HG02943 (cell line): ENCODE measurements around the gene TLL2.
"Not testable (repeated sequence)": the region's sequence is repeated elsewhere in the genome, so short reads cannot be mapped to it uniquely, and the experiment has no call there.

Source experiments
- ATAC-seq: cut with Tn5 transposase; IDR thresholded peaks from one replicate; pipeline ENCODE4 v1.9.1; 2021; ENCODE audit warnings: mild to moderate bottlenecking, low read depth, moderate library complexity; ENCODE audit not compliant: unreplicated experiment

The TLL2 gene

DNA sequence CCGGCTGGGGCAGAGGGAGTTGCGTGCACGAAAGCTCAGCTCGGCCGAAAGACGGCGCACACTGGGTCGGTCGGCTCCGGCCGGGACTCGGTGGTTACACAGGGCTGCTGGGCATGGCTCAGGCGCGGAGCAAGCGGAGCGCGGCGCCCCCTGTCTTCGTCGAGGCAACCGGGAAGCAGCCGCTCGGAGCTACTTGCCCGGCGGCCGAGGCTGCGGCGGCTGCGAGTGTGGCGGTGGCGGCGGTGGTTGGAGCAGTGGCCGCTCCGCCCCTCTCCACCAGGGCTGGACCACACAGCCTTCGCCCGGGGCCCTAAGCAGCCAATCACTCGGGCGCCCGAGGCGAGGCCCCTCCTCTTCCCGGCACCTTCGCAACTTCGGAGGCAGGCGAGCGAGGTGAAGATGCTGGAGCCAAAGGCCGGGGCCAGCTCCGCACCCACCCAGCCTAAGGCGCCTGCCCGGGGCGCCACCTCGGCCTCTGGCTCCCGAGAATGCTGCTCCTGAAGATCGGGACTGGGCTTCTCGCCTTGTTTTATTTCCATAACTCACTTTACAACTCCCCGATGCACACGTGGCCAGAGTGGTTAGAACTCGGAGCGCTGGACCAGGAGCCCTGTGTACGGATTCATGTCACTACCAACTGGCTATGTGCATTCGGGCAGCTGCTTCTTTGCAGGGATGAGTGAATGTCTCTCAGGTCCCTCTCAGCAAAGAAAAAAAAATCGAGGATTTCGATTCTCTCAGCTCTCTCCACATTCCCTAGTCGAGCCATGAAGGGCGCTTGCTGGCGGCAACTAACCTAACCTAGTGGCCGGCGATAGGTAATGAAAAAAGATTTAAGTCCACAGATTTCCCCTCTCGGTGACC is at the start of gene TLL2:
TSS of gene TLL2 (minus strand) at position 229 of the 864 bp plus-strand sequence. CDS start 241 bp downstream, outside the sequence.
- ATAC-seq, result peak; percentile 76

DNA sequence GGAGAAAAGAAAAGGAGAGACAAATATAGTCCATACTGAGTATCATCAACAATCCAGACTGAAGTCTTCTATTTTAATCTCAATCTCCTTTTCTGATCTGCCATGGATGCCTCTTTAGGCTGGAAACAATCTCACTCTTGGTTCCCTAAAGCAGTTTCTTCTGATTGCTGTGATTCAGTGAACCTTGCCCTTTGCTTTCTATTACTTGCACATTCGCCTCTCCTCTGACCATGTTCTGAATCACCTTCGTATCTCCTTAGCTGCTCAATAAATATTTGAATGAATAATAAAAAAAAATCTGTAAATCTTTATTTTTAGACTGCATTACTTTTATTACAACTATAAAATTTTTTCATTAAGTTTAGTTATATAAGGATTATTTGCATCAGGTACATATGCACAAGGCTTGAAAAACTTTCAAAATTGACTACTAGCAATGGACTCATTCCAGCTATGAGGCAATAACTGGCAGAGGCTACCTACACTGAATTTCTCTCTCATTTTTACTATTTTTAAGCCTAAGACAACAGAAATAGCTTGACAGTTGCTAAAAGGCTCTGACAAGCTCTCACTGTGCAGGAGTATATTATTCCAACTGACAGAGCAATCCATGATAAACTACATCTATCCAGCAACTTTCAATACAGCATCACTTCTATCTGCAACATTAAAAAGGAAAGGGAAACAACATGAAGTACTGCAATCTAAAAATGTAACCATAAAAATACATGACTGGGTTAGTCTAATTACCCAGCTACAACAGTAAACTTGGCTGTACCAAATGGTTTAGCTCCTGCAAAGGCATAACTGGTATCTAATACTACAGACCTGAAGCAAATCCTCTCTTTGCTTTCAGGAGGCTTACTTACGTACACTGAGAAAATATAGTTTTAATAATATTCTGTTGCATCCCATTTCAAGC is 47.5 kb upstream of the TLL2 start:
- ATAC-seq, result no peak

DNA sequence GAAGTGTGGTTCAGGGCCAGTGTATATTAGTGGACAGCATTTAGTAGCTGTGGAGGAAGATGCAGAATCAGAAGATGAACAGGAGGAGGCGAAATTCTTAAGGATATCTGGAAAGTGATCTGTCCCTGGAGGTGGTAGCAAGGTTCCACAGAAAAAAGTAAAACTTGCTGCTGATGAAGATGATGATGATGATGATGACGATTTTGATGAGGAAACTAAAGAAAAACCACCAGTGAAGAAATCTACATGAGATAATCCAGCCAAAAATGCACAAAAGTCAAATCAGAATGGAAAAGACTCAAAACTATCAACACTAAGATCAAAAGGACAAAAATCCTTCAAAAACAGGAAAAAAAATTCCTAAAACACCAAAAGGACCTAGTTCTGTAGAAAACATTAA is 46.8 kb upstream of the TLL2 start:
- ATAC-seq, result no peak

DNA sequence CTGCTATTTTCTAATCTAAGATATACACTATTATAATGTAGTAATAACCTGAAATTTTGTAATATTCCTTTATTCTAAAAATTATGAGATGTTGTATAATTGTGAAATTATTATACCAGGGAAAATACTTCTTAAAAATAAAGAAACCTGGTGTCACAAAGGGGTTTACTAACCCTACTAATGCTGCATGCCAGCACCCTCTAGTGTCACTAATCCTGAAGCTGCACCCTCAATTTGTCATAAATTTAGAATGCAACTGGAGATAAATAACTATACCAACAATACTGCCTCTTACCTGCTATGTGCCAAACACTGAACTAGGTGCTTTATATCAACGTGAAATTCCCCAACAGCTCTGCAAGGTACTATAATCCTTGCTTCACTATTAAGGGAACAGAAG is 42.3 kb upstream of the TLL2 start:
- no peak for ATAC-seq

DNA sequence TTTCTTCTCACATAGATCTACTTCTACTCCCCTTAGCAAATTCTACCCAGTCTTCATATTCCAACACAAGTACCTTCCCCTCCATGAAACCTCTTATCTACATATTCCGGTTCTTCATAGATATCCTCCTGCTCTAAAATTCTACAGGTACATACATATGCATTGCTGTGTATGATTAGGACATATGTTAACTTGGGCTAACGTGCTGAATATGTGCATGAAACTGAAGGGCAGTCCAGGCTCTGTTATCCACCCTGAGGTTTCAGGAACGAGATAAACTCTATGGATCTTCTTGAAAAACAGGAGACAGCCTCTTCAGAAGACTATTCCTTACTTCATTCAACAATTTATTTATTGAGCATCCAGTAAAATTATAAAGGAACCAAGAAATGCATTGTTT is 41.6 kb upstream of the TLL2 start:
- ATAC-seq, result no peak

DNA sequence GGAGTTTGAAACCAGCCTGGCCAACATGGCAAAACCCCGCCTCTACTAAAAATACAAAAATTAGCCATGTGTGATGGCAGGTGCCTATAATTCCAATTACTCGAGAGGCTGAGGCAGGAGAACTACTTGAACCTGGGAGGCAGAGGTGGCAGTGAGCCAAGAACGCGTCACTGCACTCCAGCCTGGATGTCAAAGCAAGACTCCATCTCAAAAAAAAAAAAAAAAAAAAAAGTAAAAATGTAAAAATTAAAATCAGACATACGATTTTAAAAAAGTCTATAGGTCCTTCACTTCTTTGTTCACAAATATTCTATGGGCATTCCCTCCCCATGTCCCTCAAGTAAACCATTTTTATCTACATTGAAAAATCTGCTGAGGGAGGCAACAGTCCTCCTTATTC is 34.9 kb upstream of the TLL2 start:
- ATAC-seq, result no peak

DNA sequence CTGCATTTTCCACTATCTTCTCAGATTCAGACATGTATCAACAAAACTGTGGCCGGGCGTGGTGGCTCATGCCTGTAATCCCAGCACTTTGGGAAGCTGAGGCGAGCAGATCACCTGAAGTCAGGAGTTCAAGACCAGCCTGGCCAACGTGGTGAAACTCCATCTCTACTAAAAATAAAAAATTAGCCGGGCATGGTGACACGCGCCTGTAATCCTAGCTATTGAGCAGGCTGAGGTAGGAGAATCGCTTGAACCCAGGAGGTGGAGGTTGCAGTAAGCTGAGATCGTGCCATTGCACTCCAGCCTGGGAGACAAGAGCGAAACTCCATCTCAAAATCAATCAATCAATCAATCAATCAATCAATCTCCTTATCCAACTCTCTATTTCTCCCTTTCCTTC is 31.8 kb upstream of the TLL2 start:
- ATAC-seq, result not testable (repeated sequence)

DNA sequence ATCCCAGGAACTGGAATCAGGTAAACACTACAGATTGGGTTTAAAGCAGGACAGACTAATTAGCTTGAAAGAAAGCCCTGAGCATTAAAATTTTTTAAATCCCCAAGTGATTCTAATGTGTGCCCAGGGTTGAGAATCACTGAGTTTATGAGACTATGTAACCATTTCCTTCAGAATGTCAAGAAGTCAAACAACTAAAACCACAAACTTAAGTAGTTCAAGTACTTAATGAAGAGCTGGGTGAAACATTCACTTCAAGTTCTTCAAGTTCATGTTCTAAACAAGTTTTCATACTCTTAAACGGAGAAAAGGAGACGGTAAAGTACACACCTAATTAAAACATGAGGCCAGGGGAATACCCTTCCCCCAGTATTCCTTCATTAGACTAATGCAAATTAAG is 28.2 kb upstream of the TLL2 start:
- no peak for ATAC-seq

DNA sequence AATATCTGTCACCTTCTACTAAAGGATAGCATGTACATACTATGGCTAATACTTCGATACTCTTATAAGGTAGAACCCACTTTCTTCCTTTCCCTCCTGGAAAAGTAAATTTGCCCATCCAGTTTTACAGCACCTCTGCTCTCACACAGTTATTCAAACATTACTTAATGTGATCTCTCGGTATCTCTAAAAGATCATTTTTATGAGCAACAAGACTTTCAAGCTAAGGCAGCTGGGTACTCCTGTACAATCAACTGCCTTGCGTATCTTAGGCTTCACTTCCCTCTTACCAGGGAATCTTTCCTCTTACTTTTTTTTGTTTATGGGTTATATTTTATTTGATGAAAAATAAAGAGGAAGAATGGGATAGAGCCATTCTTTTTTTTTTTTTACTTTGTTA is 26.5 kb upstream of the TLL2 start:
- no peak for ATAC-seq

DNA sequence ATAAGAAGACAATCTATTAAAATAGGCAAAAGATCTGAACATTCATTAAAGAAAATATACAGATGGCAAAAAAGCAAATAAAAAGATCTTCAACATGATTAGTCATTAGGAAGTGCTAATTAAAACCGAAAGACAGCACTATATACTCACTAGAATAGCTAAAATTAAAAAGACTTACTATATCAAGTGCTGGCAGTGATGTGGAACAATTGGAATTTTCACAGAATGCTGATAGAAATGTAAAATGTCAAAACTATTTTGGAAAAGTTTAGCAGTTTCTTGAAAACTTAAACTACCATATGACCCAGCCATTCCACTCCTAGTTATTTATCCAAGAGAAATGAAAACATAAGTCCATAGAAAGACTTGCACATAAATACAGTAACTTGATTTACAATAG is 25.0 kb upstream of the TLL2 start:
- ATAC-seq, result no peak

DNA sequence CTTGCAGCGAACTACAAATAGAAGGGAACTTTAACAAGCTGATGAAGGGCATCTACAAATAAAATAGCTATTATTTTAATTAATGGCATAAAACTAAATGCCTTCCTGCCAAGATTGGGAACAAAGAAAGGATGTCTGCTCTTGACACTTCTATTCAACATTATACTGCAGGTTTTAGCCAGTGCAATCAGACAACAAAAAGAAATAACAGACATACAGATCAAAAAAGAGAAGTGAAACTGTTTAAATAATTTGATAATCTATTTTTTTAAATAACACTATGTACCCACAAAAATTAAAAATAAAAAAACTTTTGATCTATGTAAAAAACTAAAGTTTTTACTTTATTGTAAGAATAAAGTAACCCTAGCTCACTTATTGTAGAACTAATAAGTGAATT is 22.4 kb upstream of the TLL2 start:
- ATAC-seq, result no peak

DNA sequence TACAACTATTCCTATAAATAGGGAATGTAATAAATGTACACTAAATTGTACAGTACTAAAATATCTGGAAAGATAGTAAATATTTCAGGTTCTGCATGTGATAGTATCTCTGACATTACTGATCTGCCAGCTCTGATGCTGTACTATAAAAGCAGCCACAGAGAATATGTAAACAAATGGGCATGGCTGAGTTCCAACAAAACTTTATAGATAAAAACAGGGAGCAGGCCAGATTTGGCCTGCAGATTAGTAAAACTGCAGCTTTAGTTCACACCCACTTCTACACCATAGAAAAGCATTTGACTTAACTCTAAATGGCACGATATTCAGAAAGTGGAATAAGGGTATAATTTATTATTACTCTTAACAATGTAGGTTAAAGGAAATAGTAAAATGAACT is 18.8 kb upstream of the TLL2 start:
- ATAC-seq, result no peak

DNA sequence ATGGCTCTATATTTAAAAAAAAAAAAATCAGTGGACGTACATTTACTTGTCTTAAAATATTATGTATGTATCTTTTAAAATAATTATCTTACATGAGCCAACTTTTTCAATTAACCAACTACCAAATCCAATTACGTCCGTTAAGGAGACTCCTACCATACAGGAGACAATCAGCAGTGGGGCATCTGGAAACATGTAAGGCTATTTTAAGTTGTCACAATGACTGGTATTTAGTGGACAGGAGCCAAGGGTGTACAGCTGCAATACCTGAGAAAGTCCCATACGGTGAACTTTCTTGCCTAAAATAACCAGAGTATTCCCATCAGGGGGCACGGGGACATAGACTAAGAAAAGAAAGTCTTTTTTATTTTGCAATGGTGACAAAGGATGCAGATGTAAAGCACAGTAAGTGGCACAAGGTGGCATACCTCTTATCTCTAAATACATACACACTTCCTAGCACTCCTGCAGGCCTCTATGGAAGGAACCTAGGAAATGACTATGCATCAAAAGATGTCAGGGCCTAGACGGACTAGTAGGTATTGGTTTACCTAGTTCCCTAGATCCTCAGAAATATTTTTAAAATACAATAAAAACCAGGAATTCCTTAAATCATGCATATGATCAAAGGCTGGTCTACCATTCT is 16.0 kb upstream of the TLL2 start:
- no peak for ATAC-seq

DNA sequence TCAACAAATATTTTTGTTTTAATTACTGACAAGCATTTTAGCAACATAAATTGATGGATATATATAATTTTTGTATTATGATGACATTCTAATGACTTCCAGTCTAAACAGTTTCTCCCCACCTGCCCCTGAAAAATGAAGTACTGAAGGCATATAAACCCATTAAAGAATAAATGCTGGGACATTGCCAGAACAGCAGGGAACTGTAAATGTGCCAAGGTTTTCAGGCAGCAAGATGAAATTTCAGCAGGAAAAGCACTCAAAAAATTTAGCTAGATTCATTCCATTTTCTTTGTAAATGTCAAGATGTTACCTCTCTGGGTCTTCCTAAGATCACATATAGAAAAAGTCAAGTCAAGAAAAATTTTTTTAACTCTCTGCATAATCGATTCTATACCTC is 11.0 kb upstream of the TLL2 start:
- no peak for ATAC-seq

DNA sequence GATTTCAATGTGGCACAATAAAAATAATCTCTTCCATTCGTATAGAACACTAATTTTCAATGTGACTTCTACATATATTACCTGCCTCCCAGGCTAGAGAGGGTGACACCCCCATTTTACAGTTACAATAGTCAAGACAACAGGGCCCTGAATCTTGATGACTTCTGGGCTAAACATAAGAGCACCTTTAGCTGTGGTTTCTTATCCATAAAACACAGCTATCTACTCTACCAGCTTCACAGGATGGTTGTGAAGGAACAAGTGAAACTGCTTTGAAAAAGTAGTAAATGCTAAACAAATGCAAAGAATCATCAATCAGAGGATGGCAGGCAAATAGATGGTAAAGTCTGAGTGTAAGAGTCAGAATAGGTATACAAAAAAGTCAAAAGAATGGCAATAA is 3.6 kb upstream of the TLL2 start:
- no peak for ATAC-seq

DNA sequence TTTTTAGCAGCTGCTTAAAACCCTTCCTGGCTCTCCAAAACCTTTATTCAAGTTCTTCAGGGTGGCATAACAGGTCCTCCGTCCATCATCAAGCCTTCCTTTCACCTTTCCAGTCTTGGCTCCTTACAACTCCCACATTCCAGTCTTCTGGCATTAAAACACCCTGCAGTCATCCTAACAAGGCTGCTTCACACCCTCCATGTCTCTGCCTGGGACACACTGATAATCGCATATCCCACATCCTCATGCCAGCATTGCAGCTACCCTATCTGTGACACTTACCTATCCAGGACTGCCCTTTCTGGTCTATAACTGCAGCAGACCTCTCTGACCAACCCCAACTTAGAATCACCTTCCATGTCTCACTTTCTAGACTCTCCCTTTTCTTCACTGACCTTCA is 2.6 kb upstream of the TLL2 start:
- ATAC-seq, result no peak

DNA sequence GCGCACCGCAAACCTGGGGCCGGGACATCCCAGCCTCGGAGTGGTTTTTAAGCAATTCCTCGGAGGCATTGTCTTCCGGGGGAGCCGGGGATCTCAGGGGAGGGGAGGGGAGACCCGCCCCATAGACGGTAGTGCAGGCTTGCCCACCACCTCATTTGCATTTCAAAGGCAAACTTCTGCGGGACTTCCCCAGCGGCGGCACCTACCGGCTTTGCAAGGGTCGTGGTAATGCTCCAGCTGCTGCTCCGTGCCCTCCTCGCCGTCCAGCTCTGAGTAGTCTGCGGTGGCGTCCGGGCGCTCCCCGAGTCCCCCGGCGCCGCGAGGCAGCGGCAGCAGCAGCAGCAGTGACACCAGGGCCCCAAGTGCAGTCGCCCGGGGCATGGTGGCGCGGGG is 425 bp downstream of the TLL2 start:
- ATAC-seq, result no peak

DNA sequence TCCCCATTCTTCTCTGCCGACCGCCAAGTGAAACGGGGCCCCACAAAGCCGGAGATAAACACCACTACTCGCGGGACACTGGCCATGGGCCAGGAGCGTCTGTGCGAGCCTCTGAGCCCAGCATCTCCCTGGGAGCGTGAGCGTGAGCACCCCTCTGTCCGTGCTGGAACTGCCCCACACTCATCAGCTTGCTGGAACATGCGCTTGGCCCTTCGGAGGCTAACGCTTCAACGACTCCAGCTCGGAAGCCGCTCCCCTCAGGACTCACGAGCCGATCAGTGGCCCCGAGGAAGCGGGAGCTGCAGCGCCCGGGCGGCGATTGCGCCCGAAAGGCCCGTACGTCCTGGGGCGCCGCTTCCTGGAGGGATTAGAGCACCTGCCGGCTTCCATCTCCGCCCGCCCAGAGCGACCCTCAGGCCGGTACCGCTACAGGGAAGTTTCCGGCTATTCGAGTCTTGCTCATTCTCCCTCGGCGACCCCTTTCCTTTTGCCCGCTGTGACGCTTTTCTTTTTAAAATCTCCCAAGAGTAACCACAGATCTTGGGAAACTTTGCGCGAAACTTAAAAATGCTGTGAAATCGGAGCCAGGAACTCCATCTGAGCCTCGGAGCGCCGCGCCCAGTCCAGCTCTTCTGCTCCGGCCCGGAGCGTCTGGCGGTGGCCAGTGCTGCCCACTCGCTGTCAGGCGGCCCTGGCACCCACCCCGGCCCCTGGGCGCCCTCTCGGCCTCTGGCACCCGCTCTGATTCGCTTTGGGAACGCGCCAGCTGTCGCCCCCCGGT is 1.0 kb downstream of the TLL2 start:
- ATAC-seq, result no peak

DNA sequence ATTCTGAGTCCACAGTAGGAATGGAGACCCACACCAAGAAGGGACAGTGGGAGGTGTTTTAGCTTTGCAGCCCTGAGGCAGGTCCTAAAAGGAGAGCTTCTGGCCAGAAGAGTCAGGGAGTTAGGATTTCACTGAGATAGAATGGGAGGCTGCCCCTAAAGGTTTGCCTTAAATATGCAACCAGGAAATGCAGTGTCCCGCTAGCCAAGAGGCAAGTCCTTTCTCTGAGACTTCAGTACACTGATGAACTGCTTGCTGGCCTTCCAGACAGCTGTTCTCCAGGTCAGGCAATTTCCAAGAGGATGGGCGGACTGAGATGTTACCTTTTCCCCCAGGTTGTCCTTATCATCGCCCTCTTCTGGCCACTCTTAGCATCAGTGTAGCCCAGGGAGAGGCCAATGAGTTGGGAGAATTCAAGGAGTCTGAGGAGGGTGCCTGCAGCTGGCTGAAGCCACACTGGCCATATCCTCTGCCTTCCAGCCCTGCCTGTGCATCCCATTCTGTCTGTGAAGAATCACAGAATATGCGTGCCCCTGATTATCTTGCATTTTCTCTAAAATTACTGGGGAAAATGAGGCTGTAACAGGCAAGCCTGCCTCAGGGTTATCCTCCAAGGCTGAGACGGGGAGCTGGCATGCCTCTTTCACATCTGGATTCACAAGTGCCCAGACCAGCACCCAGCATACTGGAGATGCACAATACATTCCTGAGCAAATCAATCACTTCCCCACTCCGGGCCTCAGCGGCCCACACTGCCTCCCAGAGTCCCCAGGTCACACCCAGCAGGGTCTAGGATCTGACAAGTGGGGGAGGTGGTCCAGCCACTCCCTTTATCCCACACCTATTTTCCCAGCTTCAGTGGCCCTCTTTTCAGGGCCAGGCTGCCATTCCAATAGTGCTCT is 2.4 kb downstream of the TLL2 start:
- no peak for ATAC-seq
